PC-3 (cell line): Measurements from ENCODE around the gene RSAD1.

Experiments
- EZH2 ChIP-seq: fragments of 300-600 bp; sonication (generic); IDR thresholded peaks from one replicate; pipeline ENCODE4 v1.6.1; 2017; ENCODE audit warnings: antibody characterized with exemption, mild to moderate bottlenecking, low read length; ENCODE audit not compliant: unreplicated experiment
- TF ChIP-seq, protein P1 (sequence below): fragments of 300-600 bp; sonication (generic); conservative IDR thresholded peaks from 2 replicates; pipeline ENCODE4 v1.5.1; 2017; ENCODE audit warnings: antibody characterized with exemption, low read depth, mild to moderate bottlenecking, low read length

DNA sequence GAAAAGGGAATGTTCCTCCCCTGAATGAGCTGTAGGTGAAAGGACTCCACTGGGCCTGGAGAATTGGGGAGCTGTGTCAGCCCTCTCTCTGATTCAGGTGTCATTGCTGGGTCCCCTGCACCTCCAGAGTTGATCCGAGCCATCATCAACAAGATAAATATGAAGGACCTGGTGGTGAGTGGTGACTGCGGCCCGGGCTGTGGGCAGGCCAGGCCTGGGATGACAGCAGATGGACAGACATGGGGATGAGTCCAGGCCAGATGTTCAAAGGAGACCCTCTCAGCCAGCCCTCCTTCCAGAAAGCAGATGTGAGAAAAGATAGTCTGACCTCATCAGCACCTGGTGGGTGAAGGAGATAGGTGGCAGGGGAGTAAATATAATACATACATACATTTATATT lies 14.5 kb upstream of the RSAD1 start:
- TF ChIP-seq, protein P1, sequence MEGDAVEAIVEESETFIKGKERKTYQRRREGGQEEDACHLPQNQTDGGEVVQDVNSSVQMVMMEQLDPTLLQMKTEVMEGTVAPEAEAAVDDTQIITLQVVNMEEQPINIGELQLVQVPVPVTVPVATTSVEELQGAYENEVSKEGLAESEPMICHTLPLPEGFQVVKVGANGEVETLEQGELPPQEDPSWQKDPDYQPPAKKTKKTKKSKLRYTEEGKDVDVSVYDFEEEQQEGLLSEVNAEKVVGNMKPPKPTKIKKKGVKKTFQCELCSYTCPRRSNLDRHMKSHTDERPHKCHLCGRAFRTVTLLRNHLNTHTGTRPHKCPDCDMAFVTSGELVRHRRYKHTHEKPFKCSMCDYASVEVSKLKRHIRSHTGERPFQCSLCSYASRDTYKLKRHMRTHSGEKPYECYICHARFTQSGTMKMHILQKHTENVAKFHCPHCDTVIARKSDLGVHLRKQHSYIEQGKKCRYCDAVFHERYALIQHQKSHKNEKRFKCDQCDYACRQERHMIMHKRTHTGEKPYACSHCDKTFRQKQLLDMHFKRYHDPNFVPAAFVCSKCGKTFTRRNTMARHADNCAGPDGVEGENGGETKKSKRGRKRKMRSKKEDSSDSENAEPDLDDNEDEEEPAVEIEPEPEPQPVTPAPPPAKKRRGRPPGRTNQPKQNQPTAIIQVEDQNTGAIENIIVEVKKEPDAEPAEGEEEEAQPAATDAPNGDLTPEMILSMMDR: no peak
- TF ChIP-seq EZH2: no peak
